ENCODE measurements around the gene PFKFB2.

DNA sequence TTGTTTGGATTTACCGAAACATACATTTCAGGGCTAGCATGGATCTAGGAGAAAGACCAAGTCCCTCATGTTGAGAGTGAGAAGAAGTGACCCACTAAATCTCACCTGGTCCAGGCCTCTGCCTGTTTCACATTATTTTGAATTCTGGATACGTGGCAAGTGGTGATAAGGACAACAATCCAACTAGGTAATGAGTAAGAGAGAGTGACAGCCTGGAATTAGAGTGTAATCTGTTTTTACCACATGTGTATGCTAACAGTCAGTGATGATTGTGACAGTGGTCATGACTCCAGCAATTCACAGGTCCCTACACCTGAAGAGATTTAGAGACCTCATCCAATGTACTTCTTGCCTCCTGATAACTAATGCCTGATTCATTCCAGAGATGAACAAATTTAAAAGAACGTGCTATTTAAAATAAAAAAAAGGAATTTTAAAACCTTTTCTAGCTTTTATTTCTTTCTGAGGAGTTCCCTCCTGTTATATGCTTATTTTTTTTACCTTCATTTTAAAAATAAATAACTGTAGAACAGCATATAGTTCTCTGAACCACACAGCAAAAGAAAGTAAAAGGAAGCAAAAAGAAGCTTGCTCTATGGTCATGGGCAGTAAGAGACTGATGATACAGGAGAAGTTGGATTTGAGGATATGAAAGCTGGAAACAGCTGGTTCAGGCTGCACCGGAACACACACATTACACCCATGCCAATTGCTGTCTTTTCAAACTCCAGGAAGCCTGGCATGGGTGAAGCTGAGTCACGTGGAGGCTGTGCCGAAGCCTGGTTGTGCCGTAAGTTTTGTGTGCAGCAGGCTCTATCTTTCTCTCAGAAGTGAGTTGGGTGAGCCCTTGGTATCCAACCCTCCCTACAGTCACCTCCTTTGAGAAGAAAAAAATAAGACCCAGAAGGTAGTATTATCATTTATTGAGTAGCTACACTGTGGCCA lies 35.2 kb upstream of the PFKFB2 start:
- no peak for TF ChIP-seq ZFP69B (tag by site-specific recombination; IDR thresholded peaks at IDR 0.05)
- TF ChIP-seq, protein P1, sequence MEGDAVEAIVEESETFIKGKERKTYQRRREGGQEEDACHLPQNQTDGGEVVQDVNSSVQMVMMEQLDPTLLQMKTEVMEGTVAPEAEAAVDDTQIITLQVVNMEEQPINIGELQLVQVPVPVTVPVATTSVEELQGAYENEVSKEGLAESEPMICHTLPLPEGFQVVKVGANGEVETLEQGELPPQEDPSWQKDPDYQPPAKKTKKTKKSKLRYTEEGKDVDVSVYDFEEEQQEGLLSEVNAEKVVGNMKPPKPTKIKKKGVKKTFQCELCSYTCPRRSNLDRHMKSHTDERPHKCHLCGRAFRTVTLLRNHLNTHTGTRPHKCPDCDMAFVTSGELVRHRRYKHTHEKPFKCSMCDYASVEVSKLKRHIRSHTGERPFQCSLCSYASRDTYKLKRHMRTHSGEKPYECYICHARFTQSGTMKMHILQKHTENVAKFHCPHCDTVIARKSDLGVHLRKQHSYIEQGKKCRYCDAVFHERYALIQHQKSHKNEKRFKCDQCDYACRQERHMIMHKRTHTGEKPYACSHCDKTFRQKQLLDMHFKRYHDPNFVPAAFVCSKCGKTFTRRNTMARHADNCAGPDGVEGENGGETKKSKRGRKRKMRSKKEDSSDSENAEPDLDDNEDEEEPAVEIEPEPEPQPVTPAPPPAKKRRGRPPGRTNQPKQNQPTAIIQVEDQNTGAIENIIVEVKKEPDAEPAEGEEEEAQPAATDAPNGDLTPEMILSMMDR (tag by site-specific recombination; IDR thresholded peaks at IDR 0.05): no peak
- no peak for TF ChIP-seq GLI4 (tag by site-specific recombination; IDR thresholded peaks at IDR 0.05)
- TF ChIP-seq, protein P2, sequence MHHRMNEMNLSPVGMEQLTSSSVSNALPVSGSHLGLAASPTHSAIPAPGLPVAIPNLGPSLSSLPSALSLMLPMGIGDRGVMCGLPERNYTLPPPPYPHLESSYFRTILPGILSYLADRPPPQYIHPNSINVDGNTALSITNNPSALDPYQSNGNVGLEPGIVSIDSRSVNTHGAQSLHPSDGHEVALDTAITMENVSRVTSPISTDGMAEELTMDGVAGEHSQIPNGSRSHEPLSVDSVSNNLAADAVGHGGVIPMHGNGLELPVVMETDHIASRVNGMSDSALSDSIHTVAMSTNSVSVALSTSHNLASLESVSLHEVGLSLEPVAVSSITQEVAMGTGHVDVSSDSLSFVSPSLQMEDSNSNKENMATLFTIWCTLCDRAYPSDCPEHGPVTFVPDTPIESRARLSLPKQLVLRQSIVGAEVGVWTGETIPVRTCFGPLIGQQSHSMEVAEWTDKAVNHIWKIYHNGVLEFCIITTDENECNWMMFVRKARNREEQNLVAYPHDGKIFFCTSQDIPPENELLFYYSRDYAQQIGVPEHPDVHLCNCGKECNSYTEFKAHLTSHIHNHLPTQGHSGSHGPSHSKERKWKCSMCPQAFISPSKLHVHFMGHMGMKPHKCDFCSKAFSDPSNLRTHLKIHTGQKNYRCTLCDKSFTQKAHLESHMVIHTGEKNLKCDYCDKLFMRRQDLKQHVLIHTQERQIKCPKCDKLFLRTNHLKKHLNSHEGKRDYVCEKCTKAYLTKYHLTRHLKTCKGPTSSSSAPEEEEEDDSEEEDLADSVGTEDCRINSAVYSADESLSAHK (tag by site-specific recombination; IDR thresholded peaks at IDR 0.05): no peak
- no peak for TF ChIP-seq HOXD13 (CRISPR knock-in tag; IDR thresholded peaks at IDR 0.05; ENCODE audit: borderline replicate concordance)
- TF ChIP-seq, protein P3, sequence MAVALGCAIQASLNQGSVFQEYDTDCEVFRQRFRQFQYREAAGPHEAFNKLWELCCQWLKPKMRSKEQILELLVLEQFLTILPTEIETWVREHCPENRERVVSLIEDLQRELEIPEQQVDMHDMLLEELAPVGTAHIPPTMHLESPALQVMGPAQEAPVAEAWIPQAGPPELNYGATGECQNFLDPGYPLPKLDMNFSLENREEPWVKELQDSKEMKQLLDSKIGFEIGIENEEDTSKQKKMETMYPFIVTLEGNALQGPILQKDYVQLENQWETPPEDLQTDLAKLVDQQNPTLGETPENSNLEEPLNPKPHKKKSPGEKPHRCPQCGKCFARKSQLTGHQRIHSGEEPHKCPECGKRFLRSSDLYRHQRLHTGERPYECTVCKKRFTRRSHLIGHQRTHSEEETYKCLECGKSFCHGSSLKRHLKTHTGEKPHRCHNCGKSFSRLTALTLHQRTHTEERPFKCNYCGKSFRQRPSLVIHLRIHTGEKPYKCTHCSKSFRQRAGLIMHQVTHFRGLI (tag by site-specific recombination; IDR thresholded peaks at IDR 0.05): no peak
- TF ChIP-seq, protein P4, sequence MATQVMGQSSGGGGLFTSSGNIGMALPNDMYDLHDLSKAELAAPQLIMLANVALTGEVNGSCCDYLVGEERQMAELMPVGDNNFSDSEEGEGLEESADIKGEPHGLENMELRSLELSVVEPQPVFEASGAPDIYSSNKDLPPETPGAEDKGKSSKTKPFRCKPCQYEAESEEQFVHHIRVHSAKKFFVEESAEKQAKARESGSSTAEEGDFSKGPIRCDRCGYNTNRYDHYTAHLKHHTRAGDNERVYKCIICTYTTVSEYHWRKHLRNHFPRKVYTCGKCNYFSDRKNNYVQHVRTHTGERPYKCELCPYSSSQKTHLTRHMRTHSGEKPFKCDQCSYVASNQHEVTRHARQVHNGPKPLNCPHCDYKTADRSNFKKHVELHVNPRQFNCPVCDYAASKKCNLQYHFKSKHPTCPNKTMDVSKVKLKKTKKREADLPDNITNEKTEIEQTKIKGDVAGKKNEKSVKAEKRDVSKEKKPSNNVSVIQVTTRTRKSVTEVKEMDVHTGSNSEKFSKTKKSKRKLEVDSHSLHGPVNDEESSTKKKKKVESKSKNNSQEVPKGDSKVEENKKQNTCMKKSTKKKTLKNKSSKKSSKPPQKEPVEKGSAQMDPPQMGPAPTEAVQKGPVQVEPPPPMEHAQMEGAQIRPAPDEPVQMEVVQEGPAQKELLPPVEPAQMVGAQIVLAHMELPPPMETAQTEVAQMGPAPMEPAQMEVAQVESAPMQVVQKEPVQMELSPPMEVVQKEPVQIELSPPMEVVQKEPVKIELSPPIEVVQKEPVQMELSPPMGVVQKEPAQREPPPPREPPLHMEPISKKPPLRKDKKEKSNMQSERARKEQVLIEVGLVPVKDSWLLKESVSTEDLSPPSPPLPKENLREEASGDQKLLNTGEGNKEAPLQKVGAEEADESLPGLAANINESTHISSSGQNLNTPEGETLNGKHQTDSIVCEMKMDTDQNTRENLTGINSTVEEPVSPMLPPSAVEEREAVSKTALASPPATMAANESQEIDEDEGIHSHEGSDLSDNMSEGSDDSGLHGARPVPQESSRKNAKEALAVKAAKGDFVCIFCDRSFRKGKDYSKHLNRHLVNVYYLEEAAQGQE (tag by site-specific recombination; IDR thresholded peaks at IDR 0.05): no peak
- no peak for TF ChIP-seq KLF9 (tag by site-specific recombination; IDR thresholded peaks at IDR 0.05; ENCODE audit: low read depth)
- TF ChIP-seq, protein P5, sequence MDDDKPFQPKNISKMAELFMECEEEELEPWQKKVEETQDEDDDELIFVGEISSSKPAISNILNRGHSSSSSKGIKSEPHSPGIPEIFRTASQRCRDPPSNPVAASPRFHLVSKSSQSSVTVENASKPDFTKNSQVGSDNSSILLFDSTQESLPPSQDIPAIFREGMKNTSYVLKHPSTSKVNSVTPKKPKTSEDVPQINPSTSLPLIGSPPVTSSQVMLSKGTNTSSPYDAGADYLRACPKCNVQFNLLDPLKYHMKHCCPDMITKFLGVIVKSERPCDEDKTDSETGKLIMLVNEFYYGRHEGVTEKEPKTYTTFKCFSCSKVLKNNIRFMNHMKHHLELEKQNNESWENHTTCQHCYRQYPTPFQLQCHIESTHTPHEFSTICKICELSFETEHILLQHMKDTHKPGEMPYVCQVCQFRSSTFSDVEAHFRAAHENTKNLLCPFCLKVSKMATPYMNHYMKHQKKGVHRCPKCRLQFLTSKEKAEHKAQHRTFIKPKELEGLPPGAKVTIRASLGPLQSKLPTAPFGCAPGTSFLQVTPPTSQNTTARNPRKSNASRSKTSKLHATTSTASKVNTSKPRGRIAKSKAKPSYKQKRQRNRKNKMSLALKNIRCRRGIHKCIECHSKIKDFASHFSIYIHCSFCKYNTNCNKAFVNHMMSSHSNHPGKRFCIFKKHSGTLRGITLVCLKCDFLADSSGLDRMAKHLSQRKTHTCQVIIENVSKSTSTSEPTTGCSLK (tag by site-specific recombination; IDR thresholded peaks at IDR 0.05): no peak
- TF ChIP-seq ZNF121 (tag by site-specific recombination; IDR thresholded peaks at IDR 0.05): no peak
- TF ChIP-seq, protein P6, sequence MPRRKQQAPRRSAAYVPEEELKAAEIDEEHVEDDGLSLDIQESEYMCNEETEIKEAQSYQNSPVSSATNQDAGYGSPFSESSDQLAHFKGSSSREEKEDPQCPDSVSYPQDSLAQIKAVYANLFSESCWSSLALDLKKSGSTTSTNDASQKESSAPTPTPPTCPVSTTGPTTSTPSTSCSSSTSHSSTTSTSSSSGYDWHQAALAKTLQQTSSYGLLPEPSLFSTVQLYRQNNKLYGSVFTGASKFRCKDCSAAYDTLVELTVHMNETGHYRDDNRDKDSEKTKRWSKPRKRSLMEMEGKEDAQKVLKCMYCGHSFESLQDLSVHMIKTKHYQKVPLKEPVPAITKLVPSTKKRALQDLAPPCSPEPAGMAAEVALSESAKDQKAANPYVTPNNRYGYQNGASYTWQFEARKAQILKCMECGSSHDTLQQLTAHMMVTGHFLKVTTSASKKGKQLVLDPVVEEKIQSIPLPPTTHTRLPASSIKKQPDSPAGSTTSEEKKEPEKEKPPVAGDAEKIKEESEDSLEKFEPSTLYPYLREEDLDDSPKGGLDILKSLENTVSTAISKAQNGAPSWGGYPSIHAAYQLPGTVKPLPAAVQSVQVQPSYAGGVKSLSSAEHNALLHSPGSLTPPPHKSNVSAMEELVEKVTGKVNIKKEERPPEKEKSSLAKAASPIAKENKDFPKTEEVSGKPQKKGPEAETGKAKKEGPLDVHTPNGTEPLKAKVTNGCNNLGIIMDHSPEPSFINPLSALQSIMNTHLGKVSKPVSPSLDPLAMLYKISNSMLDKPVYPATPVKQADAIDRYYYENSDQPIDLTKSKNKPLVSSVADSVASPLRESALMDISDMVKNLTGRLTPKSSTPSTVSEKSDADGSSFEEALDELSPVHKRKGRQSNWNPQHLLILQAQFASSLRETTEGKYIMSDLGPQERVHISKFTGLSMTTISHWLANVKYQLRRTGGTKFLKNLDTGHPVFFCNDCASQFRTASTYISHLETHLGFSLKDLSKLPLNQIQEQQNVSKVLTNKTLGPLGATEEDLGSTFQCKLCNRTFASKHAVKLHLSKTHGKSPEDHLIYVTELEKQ (tag by site-specific recombination; IDR thresholded peaks at IDR 0.05; ENCODE audit: borderline replicate concordance): no peak

Data from HEK293 (cell line).